Psoas muscle (tissue), 8 donors: ENCODE data around the gene HAGH. TPM values are rescaled to one million over a fixed set of nuclear protein-coding genes. Genes with fewer than 3 reads are reported as not detected.

Experiments
- ATAC-seq, 4 donors: fragments of 200-7000 bp; cut with Tn5 transposase; one replicate each; pipeline ENCODE4 v1.9.1; 2020; ENCODE audit warnings: moderate library complexity in 3 of 4, mild to moderate bottlenecking in 2 of 4
- DNase-seq, 2 donors: peaks; one replicate each; pipeline ENCODE4 v3.0.0-alpha.2; 2020
- H3K27ac ChIP-seq: fragments of 200-600 bp; one replicate; pipeline ENCODE4 v1.8.0; 2022
- H3K27me3 ChIP-seq, 3 donors: fragments of 200-600 bp in 1 of 3; one replicate each; pipeline versions ENCODE4 v1.6.1 to v1.8.0; 2013 to 2022; ENCODE audit warnings: low read length in 2 of 3, mild to moderate bottlenecking in 2 of 3, moderate library complexity in 1 of 3; ENCODE audit not compliant: insufficient read depth in 3 of 3
- H3K36me3 ChIP-seq, 2 donors: fragments of 200-600 bp in 1 of 2; one replicate each; pipeline versions ENCODE4 v1.6.1 to v1.8.0; 2013 to 2022; ENCODE audit warnings: low read depth in 1 of 2, mild to moderate bottlenecking in 1 of 2, moderate library complexity in 1 of 2; ENCODE audit not compliant: insufficient read depth in 1 of 2
- H3K4me1 ChIP-seq: fragments of 200-600 bp; one replicate; pipeline ENCODE4 v1.8.0; 2022
- H3K4me3 ChIP-seq: fragments of 200-600 bp; one replicate; pipeline ENCODE4 v1.8.0; 2022; ENCODE audit warnings: mild to moderate bottlenecking
- H3K9me3 ChIP-seq: fragments of 200-600 bp; one replicate; pipeline ENCODE4 v1.8.0; 2022
- CTCF ChIP-seq: fragments of 200-600 bp; IDR thresholded peaks from one replicate; pipeline ENCODE4 v1.8.0; 2022; ENCODE audit warnings: antibody characterized with exemption
- WGBS, 3 donors: extraction: QIAGEN DNeasy Blood & Tissue Kit; methylation state at CpG; one replicate each; pipeline versions ENCODE4 v1.1.6 to v1.1.7; 2013; 5-methylcytosine and 5-hydroxymethylcytosine counted together
- intact Hi-C, 2 donors: fragments of 100-400 bp; cut with DNase I; formaldehyde crosslinking; loops; one replicate each; pipeline versions ENCODE4 v1.11.0 to v1.14.2; 2022
- polyA plus RNA-seq, 3 donors: library from polyadenylated mRNA; stranded (reverse); fragments of 200-250 nt; gene quantifications; one replicate each; pipeline ENCODE4 v1.2.3, GENCODE V29; 2013
- total RNA-seq, 4 donors: library from RNA; stranded (reverse); fragmentation: NEBNext Ultra II Directional in 2 of 4; extraction: Animal tissue kit (Norgen Biotek cat#: 25700) in 2 of 4; gene quantifications; one replicate each; pipeline versions ENCODE4 v1.2.1 to v1.2.4, GENCODE V29; 2021 to 2023
- donor health status: healthy with polysubstance abuse.
- donor health status: DM: no; HTN: no; CAD: no; lungs with moderate emphysema.
- donor health status: Bipolar disorder and iron deficiency.
- donor health status: healthy.
- donor health status: DM: yes; HTN: yes; CAD: no.
- donor health status: DM: no; HTN: no; CAD: no.
- donor health status: DM: no; HTN: no; CAD: no.
- donor health status: DM: yes; HTN: yes; CAD: no.

HAGH gene
- total and polyA plus RNA-seq, 7 donors: 112 to 277 (median 160) TPM

DNA sequence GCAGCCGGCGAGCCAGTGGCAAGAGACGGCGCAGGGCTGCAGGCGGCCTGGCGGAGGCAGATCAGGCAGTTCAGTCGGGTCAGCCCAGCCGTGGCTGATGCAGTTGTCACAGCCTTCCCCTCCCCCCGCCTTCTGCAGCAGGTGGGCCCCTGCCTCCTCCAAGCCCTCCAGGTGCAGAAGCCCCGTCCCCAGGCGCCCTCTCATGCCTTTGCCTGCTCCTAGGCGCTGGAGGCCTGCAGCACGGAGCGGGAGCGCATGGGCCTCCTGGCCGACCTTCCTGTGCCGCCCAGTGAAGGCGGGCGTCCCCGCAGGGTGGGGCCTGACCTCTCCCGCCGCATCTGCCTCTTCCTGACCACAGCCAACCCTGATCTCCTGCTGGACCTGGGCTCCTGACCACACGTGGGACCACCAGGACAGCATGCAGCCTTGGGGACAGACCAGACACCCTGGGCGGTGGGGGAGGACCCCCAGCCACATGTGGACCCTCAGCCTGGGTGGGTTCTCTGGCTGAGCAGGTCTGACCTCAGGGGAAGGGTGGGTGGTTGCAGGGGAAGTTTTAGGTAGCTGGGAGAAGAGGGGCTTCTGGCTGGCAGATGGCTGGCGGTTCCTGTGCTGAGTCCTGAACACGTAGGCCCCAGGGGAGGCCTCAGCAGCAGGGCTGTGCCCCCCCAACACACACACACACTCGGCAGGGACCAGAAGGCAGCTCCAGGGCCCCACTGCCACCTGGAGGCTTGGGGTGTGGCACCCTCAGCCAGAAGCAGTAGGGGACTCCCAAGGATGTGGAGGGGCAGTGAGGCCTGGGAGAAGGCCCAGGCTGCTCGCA lies 50.6 kb downstream of the HAGH start:
- peaks cover 0 to 61% of the 10 kb centered on the region in 2 donors for H3K36me3 ChIP-seq
- intact Hi-C loops: loop anchor here in 1 of 2 donors (10.0 kb wide), 1 partner anchor 169 kb away; the partner anchor contains the start of gene MSRB1
- H3K4me3 ChIP-seq: no peak overlapping the region
- H3K9me3 ChIP-seq: no peaks in the 10 kb centered on the region
- no peaks in the 10 kb centered on the region for H3K27me3 ChIP-seq
- WGBS, 3 donors: 70 to 75% (median 70%) methylated on average over 26 to 28 of the region's 28 CpGs
- H3K27ac ChIP-seq: no peak overlapping the region
- DNase-seq: peak in 1 of 2 donors; percentile 19
- ATAC-seq: no peak
- peaks cover 27% of the 10 kb centered on the region for H3K4me1 ChIP-seq
- no peak for TF ChIP-seq CTCF

- ATAC-seq (no peak), DNase-seq (peak; percentile 12 to 65)
- 81 to 89% (median 84%) methylated on average over 29 to 30 of the region's 30 CpGs for WGBS, 3 donors
- Histone ChIP-seq H3K9me3 (no peaks in the 10 kb centered on the region), H3K27me3 (no peaks in the 10 kb centered on the region), H3K4me3 (no peak overlapping the region), H3K4me1 (peaks cover 23% of the 10 kb centered on the region), H3K27ac (no peak overlapping the region), H3K36me3 (peaks cover 0 to 53% of the 10 kb centered on the region in 2 donors)
- intact Hi-C loops: loop anchor here in 1 of 2 donors (10.0 kb wide), 1 partner anchor 170 kb away; the partner anchor contains the start of gene MSRB1
- no peak for TF ChIP-seq CTCF
Measured at GRCh38 chr16:1775006-1775845, 51.4 kb downstream of the HAGH start.

DNA sequence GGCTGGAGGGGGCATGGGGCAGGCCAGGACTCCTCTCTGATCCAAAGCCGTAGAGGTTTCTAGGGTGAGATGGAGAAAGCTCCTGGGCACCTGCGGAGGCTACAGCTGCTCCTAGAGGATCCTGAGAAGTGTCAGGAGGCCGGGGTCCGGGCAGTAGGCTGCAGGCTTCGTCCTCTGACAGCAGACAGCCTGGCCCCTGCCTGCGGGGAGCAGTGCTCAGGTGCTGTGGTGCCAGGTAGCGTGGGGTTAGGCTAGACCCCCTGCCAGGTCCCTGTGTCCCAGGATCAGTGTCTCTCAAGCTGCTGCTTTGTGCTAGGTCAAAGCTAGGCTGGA lies 52.2 kb downstream of the HAGH start:
- Histone ChIP-seq H3K9me3 (no peaks in the 10 kb centered on the region), H3K27me3 (no peaks in the 10 kb centered on the region), H3K36me3 (peaks cover 0 to 45% of the 10 kb centered on the region in 2 donors), H3K4me1 (peaks cover 18% of the 10 kb centered on the region), H3K4me3 (peak overlapping the region; percentile 76), H3K27ac (peak overlapping the region; percentile 90)
- intact Hi-C loops: loop anchor here (5.0 to 10.0 kb wide), 2 partner anchors 67 to 170 kb away; partner anchors contain the start of genes MAPK8IP3 (in 1 of the 2) and MSRB1 (in 1 of the 2)
- WGBS, 3 donors: 82 to 87% (median 86%) methylated on average over 7 of the region's 7 CpGs
- no peak for TF ChIP-seq CTCF
- DNase-seq (peak in 1 of 2 donors; percentile 12), ATAC-seq (no peak)

GRCh38 chr16:1773703-1774447 lies 52.8 kb downstream of the HAGH start:
- peak in 1 of 4 donors; percentile 11 for ATAC-seq
- no peak for TF ChIP-seq CTCF
- peaks cover 0 to 47% of the 10 kb centered on the region in 2 donors for H3K36me3 ChIP-seq
- peak overlapping the region; percentile 90 for H3K27ac ChIP-seq
- H3K4me3 ChIP-seq: peak overlapping the region; percentile 76
- H3K27me3 ChIP-seq: no peaks in the 10 kb centered on the region
- H3K9me3 ChIP-seq: no peaks in the 10 kb centered on the region
- intact Hi-C loops: loop anchor here (5.0 to 10.0 kb wide), 2 partner anchors 67 to 171 kb away; partner anchors contain the start of genes MAPK8IP3 (in 1 of the 2) and MSRB1 (in 1 of the 2)
- 13 to 22% (median 15%) methylated on average over 31 to 45 of the region's 45 CpGs for WGBS, 3 donors
- DNase-seq: peak; percentile 33 to 68
- peaks cover 18% of the 10 kb centered on the region for H3K4me1 ChIP-seq
